Immature natural killer cell (primary cell): ENCODE measurements around the gene GDA. TPM values are rescaled to one million over a fixed set of nuclear protein-coding genes. Genes with fewer than 3 reads are reported as not detected.

ENCODE experiments used
- DNase-seq, 3 donors: peaks; one replicate each; pipeline ENCODE4 v3.0.0; 2022; ENCODE audit warnings: mixed read lengths in 1 of 3
- H3K27ac Mint-ChIP-seq, 6 donors: one replicate each; pipeline ENCODE4 v1.8.0; 2020; ENCODE audit warnings: mixed read lengths in 6 of 6, mild to moderate bottlenecking in 5 of 6, inconsistent platforms in 4 of 6, moderate library complexity in 3 of 6
- H3K27me3 Mint-ChIP-seq, 3 donors: one replicate each; pipeline ENCODE4 v1.8.0; 2020 to 2021; ENCODE audit warnings: low read depth in 3 of 3, mild to moderate bottlenecking in 3 of 3, mixed read lengths in 3 of 3, moderate library complexity in 3 of 3, inconsistent platforms in 1 of 3
- H3K36me3 Mint-ChIP-seq, 3 donors: one replicate each; pipeline ENCODE4 v1.8.0; 2020; ENCODE audit warnings: mixed read lengths in 3 of 3, inconsistent platforms in 2 of 3, mild to moderate bottlenecking in 2 of 3
- H3K4me1 Mint-ChIP-seq, 2 donors: one replicate each; pipeline ENCODE4 v1.8.0; 2020; ENCODE audit warnings: inconsistent platforms in 2 of 2, mild to moderate bottlenecking in 2 of 2, mixed read lengths in 2 of 2, moderate library complexity in 1 of 2
- H3K4me3 Mint-ChIP-seq, 5 donors: one replicate each; pipeline ENCODE4 v1.8.0; 2020; ENCODE audit warnings: mild to moderate bottlenecking in 5 of 5, mixed read lengths in 5 of 5, inconsistent platforms in 3 of 5, moderate library complexity in 3 of 5
- H3K9me3 Mint-ChIP-seq, 6 donors: one replicate each; pipeline ENCODE4 v1.8.0; 2020; ENCODE audit warnings: mild to moderate bottlenecking in 6 of 6, mixed read lengths in 6 of 6, inconsistent platforms in 4 of 6, moderate library complexity in 3 of 6
- polyA plus RNA-seq, 3 donors: library from polyadenylated mRNA; unstranded; fragments of 300-500 nt; fragmentation: Illumina TruSeq; gene quantifications; one replicate each; pipeline ENCODE4 v1.2.3, GENCODE V29; 2021

GDA gene
- polyA plus RNA-seq, 3 donors from 2014 or later = not detected

DNA sequence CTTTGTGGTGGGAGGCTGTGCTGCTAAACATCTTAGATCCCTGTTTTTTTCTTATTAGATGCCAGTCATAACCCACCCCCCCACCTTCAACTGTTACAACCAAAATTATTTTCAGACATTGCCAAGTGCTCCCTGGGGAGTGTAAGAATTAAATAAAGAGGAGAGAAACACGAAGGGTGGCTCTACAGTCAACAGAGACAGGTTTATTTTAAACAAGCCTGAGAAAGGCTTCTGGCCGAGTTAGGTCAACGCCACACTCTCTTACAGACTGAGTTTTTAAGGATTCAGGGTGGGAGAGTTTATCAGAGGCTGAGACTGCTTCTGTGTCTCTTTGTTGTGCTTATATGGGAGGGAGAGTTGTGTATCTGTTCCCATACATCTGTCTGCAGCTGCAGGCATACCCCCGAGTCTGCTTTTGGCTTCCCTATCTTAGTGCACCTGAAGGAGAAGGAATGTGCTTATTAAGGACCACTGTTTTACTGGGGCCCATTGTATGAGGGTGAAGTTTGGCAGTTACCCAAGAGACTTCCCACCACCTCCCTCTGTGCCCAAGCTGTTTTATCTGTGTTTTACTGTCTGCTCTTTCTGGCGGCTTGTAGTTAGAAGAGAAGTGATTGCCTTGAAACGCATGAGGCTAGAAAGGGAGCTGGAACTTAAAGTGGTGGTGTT is 11.4 kb upstream of the GDA start:
- Mint-ChIP-seq H3K4me3 (no peak overlapping the region), H3K36me3 (no peaks in the 10 kb centered on the region), H3K9me3 (no peaks in the 10 kb centered on the region), H3K4me1 (no peaks in the 10 kb centered on the region), H3K27me3 (peaks cover 0 to 4% (median 0%) of the 10 kb centered on the region in 3 donors), H3K27ac (no peak overlapping the region)
- no peak for DNase-seq

DNA sequence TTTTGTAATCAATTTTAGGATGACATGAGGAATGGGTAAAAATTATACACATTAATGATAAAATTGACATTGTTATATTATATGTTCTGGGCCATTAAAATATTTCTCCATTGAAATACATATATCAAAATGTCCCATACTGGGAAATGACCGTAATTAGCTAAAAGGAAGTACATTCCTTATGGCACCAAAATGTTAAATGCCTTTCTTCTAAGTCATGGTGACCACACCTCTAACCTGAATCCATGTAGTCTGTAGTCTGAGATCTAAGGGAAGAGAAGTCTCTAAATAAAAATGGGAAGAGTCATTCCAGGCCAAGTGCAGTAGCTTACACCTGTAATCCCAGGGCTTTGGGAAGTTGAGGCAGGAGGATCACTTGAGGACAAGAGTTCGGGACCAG is 10.0 kb upstream of the GDA start:
- H3K27ac Mint-ChIP-seq = no peak overlapping the region
- H3K27me3 Mint-ChIP-seq = peaks cover 0 to 4% (median 0%) of the 10 kb centered on the region in 3 donors
- H3K9me3 Mint-ChIP-seq = no peaks in the 10 kb centered on the region
- H3K4me3 Mint-ChIP-seq = no peak overlapping the region
- no peak for DNase-seq
- no peaks in the 10 kb centered on the region for H3K36me3 Mint-ChIP-seq
- H3K4me1 Mint-ChIP-seq = no peaks in the 10 kb centered on the region

DNA sequence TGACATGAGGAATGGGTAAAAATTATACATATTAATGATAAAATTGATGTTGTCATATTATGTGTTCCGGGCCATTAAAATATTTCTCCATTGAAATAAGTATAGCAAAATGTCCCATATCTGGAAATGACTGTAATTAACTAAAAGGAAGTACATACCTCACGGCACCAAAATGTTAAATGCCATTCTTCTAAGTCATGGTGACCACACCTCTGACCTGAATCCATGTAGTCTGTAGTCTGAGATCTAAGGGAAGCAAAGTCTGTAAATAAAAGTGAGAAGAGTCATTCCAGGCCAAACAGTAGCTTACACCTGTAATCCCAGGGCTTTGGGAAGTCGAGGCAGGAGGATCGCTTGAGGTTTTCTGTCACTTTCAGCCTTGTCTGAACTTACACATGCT is 8.7 kb upstream of the GDA start:
- DNase-seq = no peak
- Mint-ChIP-seq H3K36me3 (no peaks in the 10 kb centered on the region), H3K9me3 (no peaks in the 10 kb centered on the region), H3K4me3 (no peak overlapping the region), H3K4me1 (no peaks in the 10 kb centered on the region), H3K27me3 (peaks cover 0 to 4% (median 0%) of the 10 kb centered on the region in 3 donors), H3K27ac (no peak overlapping the region)

DNA sequence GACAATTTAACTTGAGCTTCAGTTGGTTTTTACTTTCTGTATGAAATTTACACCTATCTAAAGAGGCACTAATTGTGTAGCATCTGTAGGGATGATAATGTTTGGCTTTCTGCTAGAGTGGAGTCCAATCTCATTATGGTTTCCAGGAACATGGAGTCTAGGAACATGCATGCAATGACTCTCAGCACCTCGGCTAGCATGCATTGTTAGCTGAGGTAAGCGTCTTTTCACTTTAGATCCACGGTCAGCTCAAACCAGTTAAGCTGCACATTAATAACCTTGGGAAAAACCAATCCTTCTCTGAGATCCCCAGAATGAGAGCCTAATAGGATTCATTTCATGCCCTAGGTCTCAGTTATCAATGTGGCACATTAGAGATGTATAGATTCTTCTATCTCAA is 7.8 kb upstream of the GDA start:
- H3K27me3 Mint-ChIP-seq = peaks cover 0 to 4% (median 0%) of the 10 kb centered on the region in 3 donors
- no peak overlapping the region for H3K4me3 Mint-ChIP-seq
- no peak for DNase-seq
- H3K27ac Mint-ChIP-seq = no peak overlapping the region
- H3K4me1 Mint-ChIP-seq = no peaks in the 10 kb centered on the region
- H3K36me3 Mint-ChIP-seq = no peaks in the 10 kb centered on the region
- H3K9me3 Mint-ChIP-seq = no peaks in the 10 kb centered on the region

DNA sequence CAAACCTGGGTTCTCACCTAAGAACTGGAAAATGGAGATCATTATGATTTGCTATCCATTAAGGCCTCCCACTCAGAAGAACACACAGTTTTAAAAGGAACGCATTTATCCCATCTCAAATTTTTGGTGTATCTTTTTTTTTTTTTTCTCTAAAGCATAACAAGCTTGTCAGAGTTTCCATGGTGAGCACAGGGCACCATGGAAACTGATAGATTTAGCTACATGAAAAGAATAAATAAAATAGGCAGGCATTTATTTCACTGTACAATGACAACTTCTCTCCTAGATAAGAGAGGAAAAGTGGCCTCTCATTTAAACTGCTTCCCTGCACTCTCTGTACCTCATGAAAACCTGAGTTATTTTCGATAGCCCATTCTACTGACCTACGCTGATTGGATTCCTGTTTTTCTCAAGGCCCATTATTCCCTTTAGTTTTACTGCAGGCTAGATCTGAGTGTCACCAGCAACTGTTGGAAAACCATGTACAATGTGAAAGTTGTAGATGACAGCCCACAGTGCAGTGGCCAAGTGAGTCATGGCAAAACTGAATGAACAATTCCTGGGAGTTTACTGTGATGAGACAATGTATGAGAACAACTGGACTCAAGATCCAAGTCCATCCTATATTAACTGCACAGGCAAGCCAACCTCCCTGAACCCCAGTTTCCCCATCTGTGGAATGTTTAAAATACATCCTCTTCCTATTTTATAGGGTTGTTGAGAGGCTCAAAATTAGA is 4.3 kb upstream of the GDA start:
- H3K4me3 Mint-ChIP-seq = no peak overlapping the region
- H3K4me1 Mint-ChIP-seq = peaks cover 0 to 2% of the 10 kb centered on the region in 2 donors
- H3K36me3 Mint-ChIP-seq = no peaks in the 10 kb centered on the region
- peaks cover 0 to 15% (median 3%) of the 10 kb centered on the region in 3 donors for H3K27me3 Mint-ChIP-seq
- DNase-seq = no peak
- no peak overlapping the region for H3K27ac Mint-ChIP-seq
- no peaks in the 10 kb centered on the region for H3K9me3 Mint-ChIP-seq

DNA sequence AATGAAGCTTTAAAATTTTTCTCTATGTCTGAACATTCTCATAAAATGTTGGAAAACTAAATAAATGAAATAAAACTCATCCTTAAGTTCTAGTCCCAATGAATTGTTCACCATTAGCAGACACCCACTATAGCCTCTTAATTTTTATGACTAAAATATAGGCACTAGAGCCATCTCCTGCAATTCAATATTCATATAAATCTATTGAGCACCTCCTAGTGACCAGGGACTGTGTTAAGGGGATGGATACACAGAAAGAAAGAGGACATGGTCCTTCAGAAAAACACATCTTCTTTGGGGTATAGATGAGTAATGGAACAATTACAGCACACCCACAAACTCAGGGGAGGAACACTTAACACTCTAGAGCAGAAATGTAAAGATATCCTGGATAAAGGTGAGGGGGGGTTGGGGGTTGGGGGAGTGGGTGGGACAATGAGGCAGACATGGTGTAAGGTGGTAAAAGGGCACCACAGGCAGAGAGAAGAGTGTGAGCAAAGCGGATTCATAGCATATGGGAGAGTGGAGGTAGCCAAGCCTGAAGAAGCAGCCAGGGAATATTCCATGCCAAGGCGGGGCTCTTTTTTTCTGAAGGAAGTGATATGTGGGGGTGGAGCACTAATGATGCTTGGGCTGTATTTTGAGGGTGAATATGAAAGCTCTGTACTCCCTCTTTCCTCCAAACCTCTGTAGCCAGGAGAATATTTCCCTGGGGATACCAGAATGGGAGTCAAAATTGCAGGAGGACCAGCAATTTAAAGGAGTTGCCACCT is 3.3 kb upstream of the GDA start:
- Mint-ChIP-seq H3K36me3 (peaks cover 0 to 4% (median 0%) of the 10 kb centered on the region in 3 donors), H3K4me1 (peaks cover 0 to 2% of the 10 kb centered on the region in 2 donors), H3K27ac (no peak overlapping the region), H3K4me3 (no peak overlapping the region), H3K9me3 (no peaks in the 10 kb centered on the region), H3K27me3 (peaks cover 2 to 22% (median 3%) of the 10 kb centered on the region in 3 donors)
- no peak for DNase-seq

DNA sequence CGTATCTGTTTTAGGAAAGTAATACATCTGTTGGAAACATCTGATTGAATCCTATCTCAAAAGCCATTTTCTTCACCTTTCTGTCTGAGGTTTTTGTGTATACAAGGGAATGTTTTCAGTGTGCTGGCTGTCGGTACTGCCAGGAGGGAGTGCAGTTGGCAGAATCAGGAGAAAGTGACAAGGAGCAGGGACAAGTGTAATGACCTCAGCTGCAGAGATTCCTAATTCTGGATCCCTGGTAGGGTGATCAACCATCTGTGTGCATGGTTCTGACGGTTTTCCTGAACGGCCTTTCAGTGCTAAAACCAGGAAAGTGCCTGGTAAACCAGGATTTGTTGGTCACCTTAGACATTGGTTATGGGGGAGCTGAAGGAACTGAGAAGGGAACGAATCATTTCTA is 1.6 kb upstream of the GDA start:
- DNase-seq = no peak
- H3K9me3 Mint-ChIP-seq = no peaks in the 10 kb centered on the region
- no peak overlapping the region for H3K4me3 Mint-ChIP-seq
- peaks cover 0 to 4% (median 0%) of the 10 kb centered on the region in 3 donors for H3K36me3 Mint-ChIP-seq
- H3K27me3 Mint-ChIP-seq = peaks cover 2 to 24% (median 5%) of the 10 kb centered on the region in 3 donors
- no peak overlapping the region for H3K27ac Mint-ChIP-seq
- peaks cover 0 to 2% of the 10 kb centered on the region in 2 donors for H3K4me1 Mint-ChIP-seq

DNA sequence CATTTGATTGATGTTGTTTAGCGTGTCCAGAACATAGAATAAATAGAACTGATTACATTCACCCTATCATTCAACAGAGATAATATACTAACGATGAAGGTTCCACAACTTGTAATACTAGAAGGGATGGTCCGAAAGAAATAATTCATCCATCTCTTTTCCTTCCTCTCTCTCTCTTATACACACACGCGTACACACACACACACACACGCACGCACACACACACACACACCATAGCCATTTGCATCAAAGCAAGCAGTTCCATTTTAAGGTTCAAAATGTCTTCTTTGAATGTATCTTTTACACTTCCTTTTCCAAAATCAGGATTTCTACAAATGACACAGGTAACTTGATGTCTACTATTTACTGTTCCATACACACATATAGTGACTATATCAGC is 887 bp downstream of the GDA start:
- peaks cover 0 to 2% (median 0%) of the 10 kb centered on the region in 6 donors for H3K9me3 Mint-ChIP-seq
- peaks cover 0 to 2% of the 10 kb centered on the region in 2 donors for H3K4me1 Mint-ChIP-seq
- no peak for DNase-seq
- peaks cover 2 to 24% (median 5%) of the 10 kb centered on the region in 3 donors for H3K27me3 Mint-ChIP-seq
- no peak overlapping the region for H3K27ac Mint-ChIP-seq
- H3K36me3 Mint-ChIP-seq = peaks cover 0 to 4% (median 0%) of the 10 kb centered on the region in 3 donors
- H3K4me3 Mint-ChIP-seq = no peak overlapping the region

DNA sequence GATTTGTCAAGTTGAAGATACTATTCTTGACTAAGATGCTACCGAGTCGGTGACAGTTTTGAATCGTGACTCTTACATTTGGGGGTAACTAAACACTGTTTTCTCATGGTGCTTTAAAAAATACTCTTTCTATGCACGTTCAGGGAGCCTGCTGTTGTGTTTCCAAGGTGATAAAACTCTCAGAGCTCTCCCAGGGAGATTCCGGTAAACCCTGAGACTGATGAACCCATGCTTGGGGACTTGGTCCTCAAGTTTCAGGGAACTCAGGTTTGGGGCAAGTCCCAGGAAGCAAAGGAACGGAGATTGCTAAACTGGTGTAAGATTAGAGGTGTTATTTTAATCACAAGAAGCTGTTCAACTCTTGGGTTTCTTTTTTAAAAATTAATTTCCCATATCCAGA is 1.4 kb downstream of the GDA start:
- peaks cover 0 to 2% of the 10 kb centered on the region in 2 donors for H3K4me1 Mint-ChIP-seq
- peaks cover 2 to 24% (median 5%) of the 10 kb centered on the region in 3 donors for H3K27me3 Mint-ChIP-seq
- peaks cover 0 to 4% (median 0%) of the 10 kb centered on the region in 3 donors for H3K36me3 Mint-ChIP-seq
- H3K27ac Mint-ChIP-seq = no peak overlapping the region
- H3K9me3 Mint-ChIP-seq = peaks cover 0 to 3% (median 0%) of the 10 kb centered on the region in 6 donors
- no peak for DNase-seq
- no peak overlapping the region for H3K4me3 Mint-ChIP-seq

DNA sequence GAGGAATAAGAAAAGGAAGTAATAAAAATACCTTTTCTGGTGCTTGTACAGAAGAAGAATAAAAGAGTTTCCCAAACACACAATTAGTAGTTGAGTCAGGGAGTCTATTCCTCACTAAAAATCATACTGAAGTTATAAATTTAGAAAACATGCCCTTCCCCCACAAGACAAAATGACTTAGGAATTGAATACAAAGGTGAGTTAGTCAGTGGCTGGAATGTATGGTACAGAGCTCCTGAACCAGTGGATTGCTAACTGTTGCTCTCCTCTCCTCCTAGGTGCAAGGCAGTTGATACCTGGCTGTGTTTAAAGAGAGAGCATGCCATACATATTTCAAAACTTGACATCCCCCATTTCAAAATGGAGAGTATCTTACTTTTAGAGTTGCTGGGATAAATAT is 1.9 kb downstream of the GDA start:
- Mint-ChIP-seq H3K4me3 (no peak overlapping the region), H3K4me1 (peaks cover 0 to 2% of the 10 kb centered on the region in 2 donors), H3K36me3 (peaks cover 0 to 4% (median 0%) of the 10 kb centered on the region in 3 donors), H3K27me3 (peaks cover 2 to 24% (median 7%) of the 10 kb centered on the region in 3 donors), H3K27ac (no peak overlapping the region), H3K9me3 (peaks cover 0 to 3% (median 0%) of the 10 kb centered on the region in 6 donors)
- DNase-seq = no peak

DNA sequence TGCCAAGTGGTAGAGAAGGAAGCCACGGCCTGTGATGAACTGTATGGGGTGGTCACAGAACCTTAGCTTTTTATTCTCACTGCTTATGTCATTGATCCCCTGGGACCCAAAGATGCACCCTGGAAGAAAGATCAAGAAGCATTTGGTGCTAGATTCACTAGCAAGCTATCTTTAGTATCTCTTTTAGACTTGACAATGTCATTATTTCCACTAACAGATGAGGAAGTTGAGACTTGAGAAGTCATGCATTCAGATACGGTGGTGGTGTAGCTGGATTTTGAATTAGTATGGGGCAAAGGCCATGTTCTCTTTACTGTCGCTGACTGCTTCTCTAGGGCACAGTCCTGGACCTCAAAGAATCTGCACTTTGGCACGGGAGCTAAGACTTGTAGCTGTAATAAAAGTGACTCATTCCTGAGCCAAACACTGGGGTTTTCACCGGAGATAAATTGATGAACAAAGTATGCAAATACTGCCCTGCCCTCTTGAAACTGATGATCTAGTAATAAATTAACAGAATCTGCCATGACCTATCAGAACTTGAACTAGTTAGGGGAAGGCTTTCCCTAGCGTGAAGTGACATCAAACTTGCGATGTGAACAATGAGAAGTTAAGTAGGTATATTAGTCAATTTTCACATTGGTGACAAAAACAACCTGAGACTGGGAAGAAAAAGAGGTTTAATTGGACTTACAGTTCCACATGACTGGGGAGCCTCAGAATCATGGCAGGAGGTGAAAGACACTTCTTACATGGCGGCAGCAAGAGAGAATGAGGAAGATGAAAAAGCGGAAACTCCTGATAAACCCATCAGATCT is 5.4 kb downstream of the GDA start:
- peaks cover 0 to 4% (median 0%) of the 10 kb centered on the region in 3 donors for H3K36me3 Mint-ChIP-seq
- H3K4me3 Mint-ChIP-seq = no peak overlapping the region
- no peak for DNase-seq
- no peaks in the 10 kb centered on the region for H3K4me1 Mint-ChIP-seq
- no peak overlapping the region for H3K27ac Mint-ChIP-seq
- H3K9me3 Mint-ChIP-seq = peaks cover 0 to 3% (median 0%) of the 10 kb centered on the region in 6 donors
- H3K27me3 Mint-ChIP-seq = peaks cover 2 to 13% (median 6%) of the 10 kb centered on the region in 3 donors

DNA sequence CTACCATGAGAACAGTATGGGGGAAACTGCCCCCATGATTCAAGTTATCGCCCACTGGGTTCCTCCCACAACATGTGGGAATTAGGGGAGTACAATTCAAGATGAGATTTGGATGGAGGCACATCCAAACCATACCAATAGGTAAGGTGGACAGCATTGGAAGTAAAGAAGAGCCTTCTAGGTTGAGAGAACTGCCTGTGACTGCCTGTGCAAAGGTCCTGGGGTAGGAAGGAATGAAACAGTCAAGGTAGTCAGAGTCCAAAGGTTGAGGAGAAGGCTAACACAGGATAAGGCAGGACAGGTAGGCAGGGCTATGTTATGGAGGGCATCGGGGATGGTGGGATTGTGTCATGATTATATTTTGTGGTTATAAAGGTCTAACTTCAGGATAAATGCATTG is 6.1 kb downstream of the GDA start:
- Mint-ChIP-seq H3K27me3 (peaks cover 2 to 10% (median 4%) of the 10 kb centered on the region in 3 donors), H3K27ac (no peak overlapping the region), H3K9me3 (peaks cover 0 to 3% (median 0%) of the 10 kb centered on the region in 6 donors), H3K4me3 (no peak overlapping the region), H3K4me1 (no peaks in the 10 kb centered on the region), H3K36me3 (peaks cover 0 to under 1% (median 0%) of the 10 kb centered on the region in 3 donors)
- no peak for DNase-seq

DNA sequence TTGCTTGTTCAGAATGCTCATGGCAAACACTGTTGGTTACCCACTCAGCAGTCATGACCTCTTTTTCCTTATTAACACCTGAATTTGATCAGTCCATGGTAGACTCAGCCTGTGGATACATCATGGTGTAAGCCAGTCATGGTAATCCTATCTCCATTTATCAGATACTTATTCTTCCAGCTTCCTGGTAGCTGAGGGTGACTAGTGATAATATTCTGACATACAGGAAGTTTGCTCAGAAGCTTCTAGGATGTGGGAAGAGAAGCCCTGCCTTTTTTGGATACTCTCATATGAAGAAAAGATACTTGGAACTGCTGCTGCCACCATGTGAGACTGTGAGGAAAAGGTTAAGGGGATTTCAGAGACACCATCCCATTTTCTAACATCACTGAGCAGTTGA is 7.3 kb downstream of the GDA start:
- Mint-ChIP-seq H3K9me3 (peaks cover 0 to 4% (median 0%) of the 10 kb centered on the region in 6 donors), H3K4me3 (no peak overlapping the region), H3K4me1 (no peaks in the 10 kb centered on the region), H3K36me3 (no peaks in the 10 kb centered on the region), H3K27ac (no peak overlapping the region), H3K27me3 (peaks cover 0 to 5% (median 4%) of the 10 kb centered on the region in 3 donors)
- no peak for DNase-seq
